H1 (cell line): ENCODE measurements around the gene NHS. TPM values are rescaled to one million over a fixed set of nuclear protein-coding genes. Genes with fewer than 3 reads are reported as not detected.
A peak's percentile ranks its signal among the peaks of the same experiment; 100 is the strongest.

Experiments used
- CTCF ChIA-PET: fragments of 300-600 bp; sonication (Branson Sonifier 250); formaldehyde crosslinking; loops from one replicate; lab custom pipeline; 2021; ENCODE audit not compliant: partially characterized antibody; lab: Charles Lee
- POLR2A ChIA-PET: fragments of 300-600 bp; sonication (Branson Sonifier 250); formaldehyde crosslinking; loops from one replicate; lab custom pipeline; 2021; ENCODE audit warnings: inconsistent platforms; ENCODE audit not compliant: partially characterized antibody; lab: Charles Lee
- DNase-seq, 2 experiments: peaks; one replicate each; pipeline versions ENCODE4 v3.0.0 to v3.0.0-alpha.2; 2010 to 2022; ENCODE audit warnings: low spot score in 2 of 2, low read depth in 1 of 2, mixed read lengths in 1 of 2
- FAIRE-seq: peaks from 2 replicates; lab custom pipeline; 2011; peaks lifted over from hg19 to GRCh38; lab: Jason Lieb, UNC
- H2AFZ ChIP-seq: 2 replicates; pipeline ENCODE4 v1.8.1; 2012; ENCODE audit warnings: low read length, inconsistent platforms
- H2AK5ac ChIP-seq: 2 replicates; pipeline ENCODE4 v1.6.1; 2013; ENCODE audit warnings: low read depth, low read length
- H2BK120ac ChIP-seq: replicated peaks from 2 replicates; pipeline ENCODE3; 2013; ENCODE audit warnings: low read depth, low read length, inconsistent platforms
- H2BK12ac ChIP-seq: 2 replicates; pipeline ENCODE4 v1.6.1; 2013; ENCODE audit warnings: low read depth, low read length
- H2BK15ac ChIP-seq: 2 replicates; pipeline ENCODE4 v1.6.1; 2013; ENCODE audit warnings: low read length
- H2BK20ac ChIP-seq: 2 replicates; pipeline ENCODE4 v1.6.1; 2013; ENCODE audit warnings: low read length
- H2BK5ac ChIP-seq: 2 replicates; pipeline ENCODE4 v1.6.1; 2013; ENCODE audit warnings: low read depth, low read length
- H3K14ac ChIP-seq: 2 replicates; pipeline ENCODE4 v1.6.1; 2013; ENCODE audit warnings: inconsistent platforms; ENCODE audit not compliant: insufficient read length
- H3K18ac ChIP-seq: 2 replicates; pipeline ENCODE4 v1.6.1; 2013; ENCODE audit warnings: low read length; ENCODE audit errors: extremely low read depth
- H3K23ac ChIP-seq: 2 replicates; pipeline ENCODE4 v1.6.1; 2013; ENCODE audit warnings: inconsistent platforms; ENCODE audit not compliant: insufficient read length
- H3K23me2 ChIP-seq: 2 replicates; pipeline ENCODE4 v1.6.1; 2013; ENCODE audit warnings: low read depth, low read length
- H3K27ac ChIP-seq: 2 replicates; pipeline ENCODE4 v1.6.1; 2011; ENCODE audit warnings: low read depth, low read length, inconsistent platforms
- H3K27me3 ChIP-seq, 4 experiments: replicated peaks in 1 of 4; 1 replicate in 1 of 4; 2 replicates in 3 of 4; pipeline versions ENCODE4 v1.6.1 to v1.8.1; 2011 to 2013; ENCODE audit warnings: low read length in 3 of 4, mild to moderate bottlenecking in 3 of 4, inconsistent platforms in 2 of 4, mixed read lengths in 2 of 4, moderate library complexity in 1 of 4; ENCODE audit not compliant: control insufficient read depth in 3 of 4, insufficient read depth in 3 of 4; ENCODE audit errors: extremely low read depth in 1 of 4
- H3K36me3 ChIP-seq, 4 experiments: 2 replicates each; pipeline versions ENCODE4 v1.6.1 to v1.8.1; 2011 to 2013; ENCODE audit warnings: mild to moderate bottlenecking in 4 of 4, low read length in 3 of 4, moderate library complexity in 2 of 4, control low read depth in 1 of 4, inconsistent platforms in 1 of 4; ENCODE audit not compliant: insufficient read depth in 4 of 4, control insufficient read depth in 2 of 4
- H3K4ac ChIP-seq: replicated peaks from 2 replicates; pipeline ENCODE3; 2013; ENCODE audit warnings: low read length, low read depth, mixed read lengths, inconsistent platforms; ENCODE audit not compliant: insufficient read length
- H3K4me1 ChIP-seq, 4 experiments: replicated peaks in 1 of 4; 1 replicate in 1 of 4; 2 replicates in 3 of 4; pipeline versions ENCODE4 v1.6.1 to v1.8.1; 2011 to 2013; ENCODE audit warnings: low read length in 3 of 4, inconsistent platforms in 2 of 4, mixed read lengths in 1 of 4; ENCODE audit not compliant: insufficient read depth in 4 of 4, control insufficient read depth in 3 of 4
- H3K4me2 ChIP-seq, 2 experiments: 2 replicates each; pipeline versions ENCODE4 v1.6.1 to v1.8.1; 2011 to 2013; ENCODE audit warnings: low read depth in 2 of 2, low read length in 2 of 2, control low read depth in 1 of 2, inconsistent platforms in 1 of 2, mild to moderate bottlenecking in 1 of 2; ENCODE audit not compliant: insufficient read depth in 1 of 2
- H3K4me3 ChIP-seq, 4 experiments: fragments of 200-600, 300-600 bp in 1 of 4; sonication (generic), shearing (Covaris generic), sonication (Bioruptor Twin) in 1 of 4; 2 replicates each; pipeline versions ENCODE4 v1.5.1 to v1.8.1; 2011 to 2016; ENCODE audit warnings: low read length in 4 of 4, low read depth in 3 of 4, control low read depth in 2 of 4, inconsistent platforms in 2 of 4, mild to moderate bottlenecking in 2 of 4, mixed read lengths in 1 of 4, moderate library complexity in 1 of 4; ENCODE audit not compliant: insufficient read depth in 2 of 4; ENCODE audit errors: extremely low read depth in 1 of 4
- H3K56ac ChIP-seq: replicated peaks from 2 replicates; pipeline ENCODE3; 2013; ENCODE audit warnings: low read depth, mild to moderate bottlenecking, mixed read lengths, low read length, inconsistent platforms; ENCODE audit not compliant: insufficient read length
- H3K79me1 ChIP-seq: 2 replicates; pipeline ENCODE4 v1.6.1; 2013; ENCODE audit warnings: low read depth, low read length, control low read depth
- H3K79me2 ChIP-seq, 2 experiments: 2 replicates each; pipeline versions ENCODE4 v1.6.1 to v1.8.1; 2012 to 2013; ENCODE audit warnings: low read length in 2 of 2, mild to moderate bottlenecking in 2 of 2, inconsistent platforms in 1 of 2; ENCODE audit not compliant: insufficient read depth in 2 of 2, control insufficient read depth in 1 of 2
- H3K9ac ChIP-seq, 4 experiments: replicated peaks in 1 of 4; 1 replicate in 1 of 4; 2 replicates in 3 of 4; pipeline versions ENCODE4 v1.6.1 to v1.8.1; 2011 to 2013; ENCODE audit warnings: low read depth in 3 of 4, low read length in 3 of 4, control low read depth in 2 of 4, mild to moderate bottlenecking in 2 of 4, moderate library complexity in 2 of 4, inconsistent platforms in 1 of 4; ENCODE audit errors: extremely low read depth in 1 of 4
- H3K9me3 ChIP-seq, 2 experiments: 2 replicates each; pipeline versions ENCODE4 v1.6.1 to v1.8.1; 2012 to 2013; ENCODE audit warnings: mild to moderate bottlenecking in 2 of 2, moderate library complexity in 2 of 2, control low read depth in 1 of 2, inconsistent platforms in 1 of 2, low read depth in 1 of 2, low read length in 1 of 2, mixed read lengths in 1 of 2; ENCODE audit not compliant: insufficient read depth in 2 of 2
- H4K20me1 ChIP-seq, 2 experiments: replicated peaks in 1 of 2; 2 replicates each; pipeline versions ENCODE3 to v1.8.1; 2011 to 2013; ENCODE audit warnings: inconsistent platforms in 2 of 2, low read length in 2 of 2, mild to moderate bottlenecking in 1 of 2; ENCODE audit not compliant: insufficient read depth in 2 of 2, control insufficient read depth in 1 of 2
- H4K5ac ChIP-seq: 2 replicates; pipeline ENCODE4 v1.6.1; 2013; ENCODE audit warnings: low read length, low read depth, mixed read lengths, inconsistent platforms; ENCODE audit not compliant: insufficient read length
- H4K8ac ChIP-seq: 2 replicates; pipeline ENCODE4 v1.8.0; 2013; ENCODE audit warnings: mild to moderate bottlenecking, moderate library complexity, low read length, inconsistent platforms; ENCODE audit not compliant: insufficient read depth; ENCODE audit errors: extremely low read depth
- H4K91ac ChIP-seq: replicated peaks from 2 replicates; pipeline ENCODE3; 2013; ENCODE audit warnings: low read length, mixed read lengths, inconsistent platforms; ENCODE audit not compliant: insufficient read length
- CEBPB ChIP-seq: IDR thresholded peaks from 2 replicates; pipeline ENCODE4 v1.6.1; 2012; ENCODE audit warnings: low read depth, low read length
- NANOG ChIP-seq: IDR thresholded peaks from 2 replicates; pipeline ENCODE4 v1.6.1; 2011; ENCODE audit warnings: low read length, low read depth, mild to moderate bottlenecking, inconsistent platforms; ENCODE audit not compliant: insufficient read depth, poor library complexity, severe bottlenecking
- WGBS, 2 experiments: shearing (Covaris generic) in 1 of 2; methylation state at CpG; one replicate each; pipeline versions ENCODE4 v1.1.6 to v1.1.7; 2013 to 2015; ENCODE audit warnings: low lambda C conversion rate in 2 of 2, mixed read lengths in 2 of 2, inconsistent platforms in 1 of 2, low coverage in 1 of 2, missing lambda C conversion rate in 1 of 2; ENCODE audit not compliant: insufficient replicate concordance in 2 of 2, insufficient coverage in 1 of 2, insufficient read length in 1 of 2; ENCODE audit errors: extremely low coverage in 1 of 2, missing lambda C conversion rate in 1 of 2; 5-methylcytosine and 5-hydroxymethylcytosine counted together
- polyA plus RNA-seq, 7 experiments: library from polyadenylated mRNA; depleted of rRNA in 3 of 7; stranded (reverse) in 5 of 7; unstranded in 2 of 7; fragments of >200 nt in 5 of 7; fragments of 200-250 nt in 2 of 7; gene quantifications; 1 replicate in 5 of 7; 2 replicates in 1 of 7; 4 replicates in 1 of 7; pipeline versions ENCODE4 v1.2.1 to v1.2.3, GENCODE V29; 2011 to 2013; ENCODE audit warnings: missing spikeins in 2 of 7, mixed read lengths in 2 of 7
- total RNA-seq: library from RNA; stranded (reverse); fragmentation: NEBNext Ultra II Directional; extraction: Animal tissue kit (Norgen Biotek cat#: 25700); gene quantifications from 2 replicates; pipeline ENCODE4 v1.2.1, GENCODE V29; 2021

NHS gene
- total and polyA plus RNA-seq, 2 of the 8 experiments (the other 6 are each of a cell fraction or from before 2014, with no cell fraction given), result 2.2 to 6.7 TPM

DNA sequence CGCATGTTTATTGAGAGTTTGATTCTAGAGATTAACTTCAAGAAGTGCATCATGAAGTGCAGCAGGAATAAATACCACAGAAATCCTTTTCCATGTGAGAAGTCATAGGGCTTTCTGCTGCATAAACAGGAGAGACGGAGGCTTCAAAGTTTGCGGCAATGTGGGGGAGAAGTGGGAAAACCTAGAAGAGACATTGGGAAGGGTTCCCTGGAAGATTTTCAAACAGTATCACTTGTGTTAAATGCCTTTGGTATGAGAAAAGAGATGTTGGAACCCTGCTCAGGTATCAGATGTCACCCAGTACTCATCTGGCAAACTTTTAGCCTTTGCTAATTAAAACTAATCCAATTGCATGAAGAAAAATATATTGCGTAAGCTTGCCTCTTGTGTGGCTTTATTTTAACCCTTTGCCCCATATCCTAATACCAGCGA lies 15.4 kb downstream of the NHS start:
- H4K8ac ChIP-seq, result no peak overlapping the region
- no peak overlapping the region for H2AK5ac ChIP-seq
- H2BK5ac ChIP-seq, result no peak overlapping the region
- no peak overlapping the region for H3K4me2 ChIP-seq
- no peak overlapping the region for H3K4me3 ChIP-seq
- no peak overlapping the region for H3K56ac ChIP-seq
- no peak overlapping the region for H3K18ac ChIP-seq
- H3K23ac ChIP-seq, result no peak overlapping the region
- H3K79me2 ChIP-seq, result no peaks in the 10 kb centered on the region; a peak in 1 of 4 replicates
- FAIRE-seq, result peak; percentile 57
- no peak for DNase-seq
- no peak overlapping the region for H2AFZ ChIP-seq
- H3K27ac ChIP-seq, result no peak overlapping the region
- H3K79me1 ChIP-seq, result no peaks in the 10 kb centered on the region
- H3K14ac ChIP-seq, result no peak overlapping the region
- ChIA-PET CTCF (no interaction called here), POLR2A (no interaction called here)
- H3K4me1 ChIP-seq, result no peaks in the 10 kb centered on the region
- WGBS, 2 experiments, result 88% methylated on average over 5 of the region's 5 CpGs; no CpG with 5 or more reads in 1 of the 2 experiments
- H4K20me1 ChIP-seq, result no peaks in the 10 kb centered on the region
- no peak overlapping the region for H2BK20ac ChIP-seq
- no peak overlapping the region for H4K5ac ChIP-seq
- H3K4ac ChIP-seq, result no peak overlapping the region
- no peak overlapping the region for H2BK120ac ChIP-seq
- H3K27me3 ChIP-seq, result no peaks in the 10 kb centered on the region
- H2BK12ac ChIP-seq, result no peak overlapping the region
- H4K91ac ChIP-seq, result no peak overlapping the region
- H3K9me3 ChIP-seq, result no peaks in the 10 kb centered on the region
- TF ChIP-seq CEBPB, result peak; percentile 24; the same call in 1 of the 2 replicates
- TF ChIP-seq NANOG, result no peak
- no peaks in the 10 kb centered on the region for H3K23me2 ChIP-seq
- no peaks in the 10 kb centered on the region for H3K36me3 ChIP-seq
- H3K9ac ChIP-seq, result no peak overlapping the region
- no peak overlapping the region for H2BK15ac ChIP-seq
